Right kidney (tissue), 9 donors: Measurements from ENCODE around the gene ETDC.
"Not testable (repeated sequence)": the region's sequence is repeated elsewhere in the genome, so short reads cannot be mapped to it uniquely, and the experiment has no call there.

Experiments used
- DNase-seq: peaks from one replicate; pipeline ENCODE4 v3.0.0-alpha.2; 2016
- long read RNA-seq, 8 donors: transcript quantifications; one replicate each; lab custom pipeline, GENCODE V29; 2026

Gene ETDC
- long read RNA-seq, donor 1, result 0 reads
- long read RNA-seq, donor 2, result 0 reads
- long read RNA-seq, donor 3, result 0 reads
- long read RNA-seq, donor 4, result 0 reads
- long read RNA-seq, donor 5, partial matches to known transcripts, result 0 of 2 reads
- long read RNA-seq, donor 5, other reads (novel, unspliced or antisense), result 0 of 2 reads
- long read RNA-seq, donor 6, result 0 reads
- long read RNA-seq, donor 7, result 0 reads
- long read RNA-seq, donor 8, result 0 reads

DNA sequence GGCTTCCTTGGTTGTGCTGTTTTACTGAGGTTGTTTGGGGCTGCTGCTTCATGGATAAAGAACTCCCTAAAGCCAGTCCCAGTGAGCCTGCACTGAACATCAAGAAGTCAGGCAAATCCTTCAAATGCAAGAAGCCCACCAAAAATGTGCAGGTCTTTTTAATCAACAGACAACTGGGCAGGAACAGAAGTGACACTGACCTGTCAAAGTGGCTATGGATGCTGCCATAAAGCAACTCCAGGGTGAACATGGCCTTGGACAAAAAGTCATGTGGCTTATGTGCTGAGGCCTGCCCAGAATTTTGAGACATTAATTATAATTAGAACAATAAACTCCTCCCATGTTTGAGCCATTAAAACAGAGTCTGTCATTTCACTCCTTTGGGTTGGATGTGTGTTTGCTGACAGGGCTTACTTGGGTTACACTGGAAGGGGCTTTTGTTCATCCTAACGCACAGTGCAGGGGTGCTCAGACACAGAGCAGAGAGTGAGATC lies at the start of gene ETDC:
Gene ETDC, plus strand, starts transcription at position 51 of the 494 bp plus-strand sequence. Its CDS starts 0 bp downstream, at position 51.
- no peak for DNase-seq

DNA sequence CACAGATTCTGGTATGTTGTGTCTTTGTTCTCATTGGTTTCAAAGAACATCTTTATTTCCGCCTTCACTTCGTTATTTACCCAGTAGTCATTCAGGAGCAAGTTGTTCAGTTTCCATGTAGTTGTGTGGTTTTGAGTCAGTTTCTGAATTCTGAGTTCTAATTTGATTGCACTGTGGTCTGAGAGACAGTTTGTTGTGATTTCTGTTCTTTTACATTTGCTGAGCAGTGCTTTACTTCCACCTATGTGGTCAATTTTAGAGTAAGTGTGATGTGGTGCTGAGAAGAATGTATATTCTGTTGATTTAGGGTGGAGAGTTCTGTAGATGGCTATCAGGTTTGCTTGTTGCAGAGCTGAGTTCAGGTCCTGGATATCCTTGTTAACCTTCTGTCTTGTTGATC lies 48.3 kb upstream of the ETDC start:
- DNase-seq, result not testable (repeated sequence)

DNA sequence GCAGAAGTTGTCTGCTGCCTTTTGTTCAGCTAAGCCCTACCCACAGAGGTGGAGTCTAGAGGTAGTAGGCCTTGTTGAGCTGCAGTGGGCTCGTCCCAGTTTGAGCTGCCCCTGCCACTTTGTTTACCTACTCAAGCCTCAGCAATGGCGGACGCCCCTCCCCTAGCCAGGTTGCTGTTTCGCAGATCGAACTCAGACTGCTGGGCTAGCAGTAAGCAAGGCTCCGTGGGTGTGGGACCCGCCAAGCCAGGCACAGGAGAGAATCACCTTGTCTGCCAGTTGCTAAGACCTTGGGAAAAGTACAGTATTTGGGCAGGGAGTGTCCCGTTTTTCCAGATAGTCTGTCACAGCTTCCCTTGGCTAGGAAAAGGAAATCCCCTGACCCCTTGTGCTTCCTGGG lies 45.9 kb upstream of the ETDC start:
- not testable (repeated sequence) for DNase-seq

DNA sequence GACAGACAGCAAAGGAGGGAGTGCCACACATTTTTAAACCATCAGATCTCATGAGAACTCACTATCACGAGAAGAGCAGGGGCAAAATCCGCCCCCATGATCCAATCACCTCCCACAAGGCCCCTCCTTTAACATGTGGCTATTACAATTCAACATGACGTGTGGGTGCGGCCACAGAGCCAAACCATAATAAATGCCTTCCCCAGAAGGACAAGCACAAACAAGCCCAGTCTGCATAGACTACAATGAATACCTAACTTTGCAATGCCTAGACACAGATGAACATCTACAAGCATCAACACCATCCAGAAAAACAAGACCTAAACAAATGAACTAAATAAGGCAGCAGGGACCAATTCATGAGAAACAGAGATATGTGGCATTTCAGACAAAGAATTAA lies 45.1 kb upstream of the ETDC start:
- DNase-seq, result no peak

DNA sequence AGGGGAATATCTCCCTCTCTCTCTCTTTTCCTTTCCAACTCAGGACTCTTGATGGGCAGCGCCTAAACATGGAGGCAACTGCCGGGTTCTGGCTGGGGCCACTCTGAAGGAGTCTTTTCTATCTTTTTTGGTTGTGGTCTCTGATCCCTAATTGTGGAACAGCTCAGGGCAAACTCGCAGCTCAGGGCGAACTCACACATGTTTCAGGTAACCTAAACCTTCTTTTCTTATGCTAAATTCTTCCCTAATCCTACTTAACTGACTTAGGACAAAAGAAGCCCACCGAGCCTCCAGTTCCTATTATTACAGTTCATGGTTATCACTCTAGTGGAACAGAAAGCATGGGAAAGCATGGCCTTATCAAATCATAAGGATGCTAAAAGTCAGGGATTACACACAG lies 36.1 kb upstream of the ETDC start:
- DNase-seq, result no peak

DNA sequence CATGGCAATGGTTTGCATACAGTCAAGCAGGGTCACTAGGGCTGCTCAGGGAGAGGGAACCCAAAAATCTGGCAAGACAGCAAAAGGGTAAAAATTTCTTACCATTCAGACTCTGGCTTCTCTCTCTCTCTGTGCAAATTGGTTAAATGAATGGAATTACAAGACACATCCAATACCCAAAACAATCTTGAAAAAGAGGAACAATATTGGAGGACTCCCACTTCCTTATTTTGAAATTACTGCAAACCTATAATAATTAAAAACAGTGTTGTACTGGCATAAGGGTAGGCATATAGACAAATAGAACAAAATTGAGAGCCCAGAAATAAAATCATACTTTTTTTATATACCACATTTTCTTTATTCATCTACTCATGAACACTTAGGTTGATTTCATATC lies 33.3 kb upstream of the ETDC start:
- DNase-seq, result no peak

DNA sequence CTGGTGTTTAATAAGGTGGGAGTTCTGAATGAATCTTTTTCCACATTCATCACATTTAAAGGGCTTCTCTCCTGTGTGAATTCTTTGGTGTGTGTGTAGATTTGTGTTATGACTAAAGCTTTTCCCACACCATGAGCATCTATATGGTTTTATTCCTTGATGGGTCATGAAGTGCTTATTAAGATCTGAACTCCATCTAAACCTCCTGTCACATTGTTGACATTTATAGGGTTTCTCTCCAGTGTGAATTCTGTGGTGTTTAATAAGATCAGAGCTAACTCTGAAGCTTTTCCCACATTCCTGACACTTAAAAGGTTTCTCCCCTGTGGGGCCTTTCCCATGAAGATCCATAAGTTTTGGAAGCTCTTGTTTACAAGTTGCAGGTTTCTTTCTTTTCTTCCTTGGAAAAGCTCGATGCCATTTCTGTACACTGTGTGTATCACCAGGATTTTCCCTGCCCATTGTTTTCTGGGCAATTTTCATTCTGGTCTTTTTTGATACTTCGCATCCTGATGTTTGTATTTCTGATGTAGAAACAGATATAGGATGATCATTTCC lies 21.9 kb upstream of the ETDC start:
- DNase-seq, result no peak

DNA sequence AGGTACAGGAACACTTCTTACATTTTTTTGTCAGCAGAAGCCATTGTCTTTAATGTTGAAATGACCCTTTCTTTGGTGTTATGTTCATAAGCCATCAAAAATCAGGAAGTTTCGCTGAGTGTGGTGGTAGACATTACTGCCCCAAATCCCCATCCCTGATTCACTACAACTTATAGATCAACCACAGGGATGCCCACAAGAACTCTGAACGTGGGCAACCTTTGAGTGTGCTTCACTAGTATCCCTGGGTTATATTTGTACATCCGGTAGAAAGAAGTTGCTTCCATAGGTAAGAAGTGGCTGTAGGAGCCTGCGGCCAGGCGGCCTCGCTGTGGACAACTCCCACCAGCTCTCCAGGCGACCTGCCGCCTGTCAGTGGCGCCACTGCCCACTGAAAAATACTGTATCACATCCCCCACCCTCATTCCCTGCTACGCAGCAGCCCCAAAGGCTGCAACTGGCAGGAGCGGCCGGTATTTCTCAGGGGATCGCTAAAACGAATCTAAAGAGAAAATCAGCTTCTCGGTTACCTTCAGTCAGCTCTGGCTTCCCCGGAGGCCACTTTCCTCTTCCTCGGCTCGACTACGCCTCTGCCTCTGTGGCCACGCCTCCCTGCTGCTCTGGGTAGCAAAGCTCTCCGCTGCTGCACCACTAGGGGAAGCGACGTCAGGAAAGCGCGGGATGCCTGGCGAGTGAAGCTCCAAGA lies 13.9 kb upstream of the ETDC start:
- DNase-seq, result peak; percentile 42

DNA sequence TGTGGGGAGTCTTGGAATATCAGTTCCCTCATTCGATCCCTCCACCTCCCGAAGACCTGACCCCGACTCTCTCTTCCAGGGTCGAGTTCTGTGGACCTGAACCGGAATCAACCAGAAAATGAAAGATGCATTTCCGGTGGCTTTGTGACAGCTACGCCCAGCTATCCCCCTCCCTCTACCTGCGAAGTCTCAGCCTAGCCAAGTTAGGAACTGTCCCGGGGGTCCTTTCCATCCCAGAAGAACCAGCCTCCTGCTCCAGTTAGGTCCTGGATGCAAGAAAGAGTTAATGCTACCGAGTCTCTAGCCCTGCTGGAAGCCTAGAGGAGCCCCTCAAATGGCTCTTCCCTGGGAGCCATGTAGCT lies 13.4 kb upstream of the ETDC start:
- no peak for DNase-seq

DNA sequence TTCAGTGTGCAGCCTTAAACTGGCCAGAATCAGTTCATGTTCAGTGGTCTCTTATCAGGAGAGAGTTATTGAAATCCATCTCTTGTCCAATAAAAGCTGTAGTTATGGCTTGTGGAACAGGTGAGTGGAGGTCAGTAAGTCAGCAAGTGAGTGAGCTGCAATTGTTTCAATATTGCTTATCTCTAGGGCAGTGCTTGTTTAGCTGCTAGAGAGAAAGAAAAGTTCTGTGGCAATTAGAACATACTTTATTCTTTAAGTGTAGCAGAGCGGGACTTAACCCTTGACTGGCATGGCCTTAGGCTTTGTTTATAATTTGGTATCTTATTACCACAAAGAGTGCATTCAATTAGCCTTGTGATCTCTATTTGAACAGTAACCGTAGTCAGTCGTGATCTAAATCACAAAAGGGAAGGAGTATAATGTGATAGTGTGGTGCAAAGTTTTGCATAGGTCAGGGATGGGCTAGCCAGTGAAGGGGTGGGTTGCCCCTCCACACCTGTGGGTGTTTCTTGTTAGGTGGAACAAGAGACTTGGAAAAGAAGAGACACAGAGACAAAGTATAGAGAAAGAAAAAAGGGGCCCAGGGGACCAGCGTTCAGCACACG lies 6.9 kb upstream of the ETDC start:
- DNase-seq, result no peak

DNA sequence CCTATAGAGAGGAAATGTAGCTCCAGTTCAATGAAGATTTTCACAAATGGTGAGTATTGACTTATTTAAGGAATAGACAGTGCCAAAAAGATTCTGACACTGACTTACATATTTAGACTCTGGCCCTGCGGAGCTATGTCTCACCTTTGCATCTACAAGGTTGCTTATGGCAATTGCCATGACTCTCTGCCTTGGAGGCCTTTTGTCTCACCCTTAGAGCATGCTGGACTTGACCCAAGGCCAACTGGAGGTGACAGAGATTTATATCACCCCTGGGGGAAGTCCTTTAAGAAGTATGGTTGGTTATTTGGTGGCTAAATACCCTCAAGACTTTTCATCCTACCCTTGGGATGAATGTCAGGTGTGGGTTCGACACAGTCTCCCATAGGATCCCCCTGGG lies 4.5 kb upstream of the ETDC start:
- no peak for DNase-seq

DNA sequence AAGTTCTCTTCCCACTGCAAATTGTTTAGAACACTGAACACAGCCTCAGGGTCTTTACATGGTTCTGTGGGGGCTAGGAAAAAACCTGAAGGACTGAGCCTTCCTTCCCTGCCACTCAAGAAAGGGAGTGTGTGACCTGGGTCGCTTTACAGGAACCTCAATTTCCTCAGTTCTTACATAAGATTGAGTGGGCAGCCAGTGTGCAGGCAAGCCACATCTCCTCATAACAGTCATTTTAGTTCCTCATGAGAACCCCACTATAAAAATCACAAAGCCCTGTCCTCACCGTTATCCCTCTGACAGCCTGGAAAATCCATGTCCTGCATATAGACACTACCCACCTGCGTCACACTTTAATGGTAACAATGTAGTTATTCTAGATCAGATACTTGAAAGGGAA lies 2.1 kb upstream of the ETDC start:
- DNase-seq, result no peak

DNA sequence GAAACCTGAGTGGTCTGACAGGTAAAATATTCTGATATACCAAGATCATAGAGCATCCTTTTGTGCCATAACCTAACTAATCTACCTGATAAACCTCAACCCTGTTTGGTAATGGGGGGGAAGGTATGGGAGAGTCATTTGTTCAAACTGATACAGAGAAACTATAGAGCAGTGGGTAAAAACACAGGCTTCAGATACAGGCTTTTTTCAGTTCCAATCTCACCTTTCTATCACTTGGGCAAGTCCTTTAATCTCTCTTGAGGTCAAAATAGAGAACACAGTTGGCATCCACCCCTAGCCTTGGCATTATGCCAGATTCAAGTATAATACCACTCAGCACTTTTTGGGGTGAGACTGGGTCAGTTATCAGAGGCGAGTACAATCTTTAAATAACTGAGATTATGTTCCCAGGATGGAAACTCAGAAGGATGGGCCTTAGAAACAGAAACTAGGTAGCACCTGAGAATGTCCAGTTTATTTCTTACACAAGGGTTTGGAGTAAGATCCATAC lies 880 bp upstream of the ETDC start:
- DNase-seq, result no peak

DNA sequence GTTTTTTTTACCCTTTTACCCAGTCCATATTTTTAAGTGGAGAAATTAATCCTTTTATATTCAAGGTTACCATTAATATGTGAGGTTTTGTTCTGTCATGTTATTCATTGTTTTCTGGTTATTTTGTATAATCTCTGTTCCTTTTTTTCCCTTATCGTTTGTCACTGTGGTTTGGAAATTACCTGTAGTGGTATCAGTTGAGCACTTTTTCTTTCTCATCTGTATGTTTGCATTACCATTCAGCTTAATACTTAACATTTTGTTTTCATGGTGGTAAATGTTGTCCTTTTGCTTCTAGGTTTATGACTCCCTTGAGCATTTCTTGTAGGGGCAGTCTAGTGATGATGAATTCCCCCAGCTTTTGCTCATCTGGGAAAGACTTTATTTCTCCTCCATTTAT lies 6.6 kb downstream of the ETDC start:
- DNase-seq, result no peak

DNA sequence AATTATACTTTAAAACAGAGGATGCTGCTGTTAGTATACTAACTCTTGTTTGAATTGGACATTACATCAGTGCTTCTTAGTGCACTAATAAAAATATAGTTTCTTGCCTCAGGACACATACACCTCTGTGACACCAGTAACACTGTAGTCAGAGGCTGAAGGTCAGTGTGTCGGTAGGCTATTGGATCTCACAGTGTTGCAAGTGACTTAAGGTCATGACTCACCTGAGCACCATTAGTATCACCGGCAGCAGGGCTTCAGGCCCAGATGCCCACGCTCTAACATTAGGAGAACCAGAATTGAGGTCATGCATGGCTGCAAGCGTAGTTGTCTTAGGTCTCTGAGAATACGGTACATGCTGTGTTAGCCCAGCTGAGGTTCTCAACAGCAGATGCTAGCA lies 15.2 kb downstream of the ETDC start:
- DNase-seq, result no peak

DNA sequence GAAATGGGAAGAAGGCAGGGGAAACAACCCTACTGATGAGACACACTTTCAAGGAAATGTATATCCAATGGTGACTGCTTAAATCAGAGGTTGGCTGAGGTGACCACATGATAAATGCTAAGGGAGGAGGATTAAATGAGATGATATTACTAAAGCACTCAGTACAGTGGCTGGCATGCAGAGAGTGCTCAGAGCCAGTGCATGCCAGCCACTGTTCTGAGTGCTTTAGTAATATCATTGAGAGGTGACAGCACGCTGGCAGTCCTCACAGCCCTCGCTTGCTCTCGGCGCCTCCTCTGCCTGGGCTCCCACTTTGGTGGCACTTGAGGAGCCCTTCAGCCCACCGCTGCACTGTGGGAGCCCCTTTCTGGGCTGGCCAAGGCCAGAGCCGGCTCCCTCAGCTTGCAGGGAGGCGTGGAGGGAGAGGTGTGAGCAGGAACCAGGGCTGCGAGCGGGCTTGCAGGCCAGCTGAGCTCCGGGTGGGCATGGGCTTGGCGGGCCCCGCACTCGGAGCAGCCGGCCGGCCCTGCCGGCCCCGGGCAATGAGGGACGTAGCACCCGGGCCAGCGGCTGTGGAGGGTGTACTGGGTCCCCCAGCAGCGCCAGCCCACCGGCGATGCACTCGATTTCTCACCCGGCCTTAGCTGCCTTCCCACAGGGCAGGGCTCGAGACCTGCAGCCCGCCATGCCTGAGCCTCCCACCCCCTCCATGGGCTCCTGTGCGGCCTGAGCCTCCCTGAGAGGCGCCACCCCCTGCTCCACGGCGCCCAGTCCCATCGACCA lies 15.9 kb downstream of the ETDC start:
- not testable (repeated sequence) for DNase-seq

DNA sequence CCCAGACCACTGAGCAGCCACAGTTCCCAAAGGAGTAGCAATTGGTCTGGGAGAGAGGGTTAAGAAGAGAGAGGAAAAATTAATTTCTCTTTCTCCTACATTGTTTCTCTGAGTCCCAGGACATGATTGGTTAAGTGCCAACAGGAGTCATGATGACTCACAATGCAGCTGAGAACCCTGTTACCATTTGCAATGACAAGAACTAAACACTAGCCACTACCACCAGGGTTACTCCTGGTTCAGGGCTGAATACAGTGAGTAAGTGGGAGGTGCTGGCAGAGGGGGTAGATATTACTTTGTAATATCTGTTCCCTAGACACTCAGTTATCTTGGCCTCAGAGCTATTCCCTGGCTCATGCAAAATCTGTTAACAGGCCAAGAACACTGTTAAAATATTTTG lies 18.0 kb downstream of the ETDC start:
- DNase-seq, result no peak

DNA sequence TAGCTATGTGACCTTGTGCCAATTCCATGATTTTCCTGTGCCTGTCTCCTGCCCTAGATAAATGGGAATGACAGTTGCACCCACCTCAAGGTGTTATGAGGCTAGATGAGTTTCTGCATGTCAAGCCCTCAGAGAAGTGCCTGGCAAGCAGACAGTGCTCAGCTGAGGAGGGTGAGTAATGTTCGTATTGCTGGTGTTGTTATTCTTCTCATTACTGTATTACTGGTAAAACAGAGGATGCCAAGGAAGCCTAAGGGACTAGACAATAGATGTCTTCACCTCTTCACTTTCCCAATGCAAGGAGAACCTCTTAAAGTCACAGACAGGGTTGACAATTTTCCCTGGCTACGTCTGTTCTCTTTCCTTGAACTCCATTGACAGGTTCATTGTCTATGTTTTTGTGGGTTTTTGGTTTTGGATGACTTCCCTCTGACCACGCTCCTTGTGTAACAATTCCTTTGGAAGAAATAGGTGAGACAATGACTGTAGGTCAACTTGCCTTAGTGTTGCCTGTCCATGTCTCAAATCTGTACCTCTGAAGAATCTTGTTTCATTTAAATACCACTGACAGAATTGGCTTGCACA lies 19.2 kb downstream of the ETDC start:
- DNase-seq, result no peak

DNA sequence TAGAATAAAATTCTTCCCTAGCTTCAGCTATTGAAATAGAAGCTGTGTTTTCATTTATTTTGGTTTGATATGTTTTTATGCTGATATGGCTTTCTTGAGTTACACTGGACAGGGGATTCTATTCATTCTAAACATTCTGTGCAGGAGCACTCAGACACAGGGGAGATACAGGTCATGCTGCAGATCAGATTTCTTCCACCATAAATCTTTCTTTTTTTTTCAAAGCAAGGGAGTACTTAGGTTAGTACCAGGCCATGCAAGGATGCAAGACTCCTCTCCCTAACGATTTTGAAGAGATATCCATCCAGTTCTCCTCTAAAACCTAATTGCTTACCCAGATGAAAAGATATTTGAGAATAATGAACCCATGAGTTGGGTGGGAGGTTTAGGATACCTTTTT lies 21.4 kb downstream of the ETDC start:
- DNase-seq, result no peak

DNA sequence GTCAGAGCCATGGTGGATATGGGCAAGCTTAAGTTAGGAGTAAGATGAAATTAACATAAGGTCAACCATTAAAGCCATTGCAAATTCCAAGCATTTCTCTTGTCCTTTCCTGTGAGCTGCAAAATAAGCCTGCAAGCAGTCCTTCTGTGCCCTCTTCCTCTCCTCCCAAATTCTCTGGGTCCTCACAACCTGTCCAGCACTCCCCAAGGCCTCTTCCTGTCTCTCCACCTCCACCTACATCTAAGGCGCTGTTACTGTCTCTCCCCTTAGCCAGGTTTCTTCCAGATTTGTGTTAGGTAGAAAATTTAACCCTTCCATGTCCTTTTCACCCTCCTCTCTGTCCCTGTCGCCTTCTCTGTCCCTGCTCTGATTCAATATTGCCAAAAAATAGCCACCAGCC lies 22.2 kb downstream of the ETDC start:
- no peak for DNase-seq

DNA sequence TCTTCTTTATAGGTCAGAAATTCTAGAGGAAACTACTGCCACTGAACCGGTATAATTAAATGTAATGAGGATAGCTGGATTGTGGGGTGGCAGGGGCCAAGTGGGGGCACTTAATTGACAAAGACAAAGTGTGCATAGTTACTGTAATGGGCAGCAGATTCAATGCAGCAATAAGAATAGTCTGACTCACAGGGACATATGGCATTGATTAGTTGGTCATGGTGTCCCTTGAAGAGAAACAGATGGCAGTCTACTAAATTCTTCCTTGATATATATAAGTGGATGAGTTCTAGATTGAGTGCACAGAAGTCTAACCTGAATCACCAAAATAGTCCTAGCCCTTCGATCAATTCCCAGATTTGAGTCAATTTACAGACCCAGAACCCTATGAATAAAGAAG lies 31.6 kb downstream of the ETDC start:
- DNase-seq, result no peak

DNA sequence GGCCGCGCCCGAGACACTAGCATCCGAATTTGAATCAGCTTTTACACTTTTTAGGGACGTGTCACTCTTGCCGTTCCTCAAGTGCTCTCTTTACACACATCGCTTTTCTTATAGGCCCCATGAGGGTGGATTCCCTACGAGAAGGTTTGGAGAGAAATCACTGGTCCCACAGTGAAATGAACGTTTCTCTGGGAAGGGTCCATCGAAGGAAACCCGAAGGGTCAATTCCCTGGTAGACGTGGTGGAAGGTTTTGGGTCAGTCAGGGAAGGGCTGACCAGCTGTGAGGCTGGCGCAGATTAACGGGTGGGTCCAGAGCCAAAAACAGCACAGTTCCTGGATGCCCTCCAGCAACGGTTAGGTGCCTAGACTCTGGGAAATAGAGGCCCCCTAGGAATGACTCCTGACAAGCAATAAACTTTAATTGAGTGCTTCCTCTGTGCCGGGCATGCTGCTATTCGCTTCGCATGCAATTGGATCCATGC lies 35.9 kb downstream of the ETDC start:
- no peak for DNase-seq
